HG02642 (cell line): Measurements from ENCODE around the gene DCUN1D4.
A peak's percentile ranks its signal among the peaks of the same experiment; 100 is the strongest.

ENCODE experiments used
- ATAC-seq: cut with Tn5 transposase; IDR thresholded peaks from one replicate; pipeline ENCODE4 v1.9.1; 2021; ENCODE audit warnings: mild to moderate bottlenecking; ENCODE audit not compliant: unreplicated experiment, poor library complexity

Gene DCUN1D4

GRCh38 chr4:51853027-51853682, 10.2 kb downstream of the DCUN1D4 start:
- no peak for ATAC-seq

- ATAC-seq = no peak
Observed at GRCh38 chr4:51855270-51855669, 12.3 kb downstream of the DCUN1D4 start.

GRCh38 chr4:51855751-51856150, 12.8 kb downstream of the DCUN1D4 start:
- no peak for ATAC-seq

GRCh38 chr4:51858605-51859202, 15.8 kb downstream of the DCUN1D4 start:
- no peak for ATAC-seq

GRCh38 chr4:51859476-51860031, 16.6 kb downstream of the DCUN1D4 start:
- ATAC-seq = no peak

GRCh38 chr4:51862199-51862598, 19.2 kb downstream of the DCUN1D4 start:
- no peak for ATAC-seq

GRCh38 chr4:51862781-51863180, 19.8 kb downstream of the DCUN1D4 start:
- no peak for ATAC-seq

GRCh38 chr4:51865717-51866116, 22.8 kb downstream of the DCUN1D4 start:
- no peak for ATAC-seq

GRCh38 chr4:51866835-51867234, 23.9 kb downstream of the DCUN1D4 start:
- no peak for ATAC-seq

- no peak for ATAC-seq
Observed at GRCh38 chr4:51867689-51868448, 24.9 kb downstream of the DCUN1D4 start.

GRCh38 chr4:51868449-51868847, 25.5 kb downstream of the DCUN1D4 start:
- no peak for ATAC-seq

- ATAC-seq = no peak
Observed at GRCh38 chr4:51870441-51871188, 27.7 kb downstream of the DCUN1D4 start.

GRCh38 chr4:51872283-51872997, 29.5 kb downstream of the DCUN1D4 start:
- ATAC-seq = no peak

GRCh38 chr4:51874551-51874950, 31.6 kb downstream of the DCUN1D4 start:
- ATAC-seq = no peak

- ATAC-seq = no peak
Observed at GRCh38 chr4:51878431-51878830, 35.5 kb downstream of the DCUN1D4 start.

GRCh38 chr4:51880016-51880915, 37.3 kb downstream of the DCUN1D4 start:
- no peak for ATAC-seq

GRCh38 chr4:51884055-51884454, 41.1 kb downstream of the DCUN1D4 start:
- ATAC-seq = no peak

GRCh38 chr4:51884606-51885005, 41.7 kb downstream of the DCUN1D4 start:
- no peak for ATAC-seq

- peak; percentile 52 for ATAC-seq
Observed at GRCh38 chr4:51885363-51885762, 42.4 kb downstream of the DCUN1D4 start.
